Gastroesophageal sphincter (tissue), 3 donors: ENCODE results near the gene KCNQ1OT1.

Source experiments
- CTCF ChIP-seq, 4 experiments: fragments of 200-600 bp in 2 of 4; fragments of 450-650 bp in 2 of 4; sonication (generic) in 1 of 4; IDR thresholded peaks; one replicate each; pipeline ENCODE4 v1.5.1; 2017 to 2019; ENCODE audit warnings: antibody characterized with exemption in 4 of 4, mild to moderate bottlenecking in 2 of 4, moderate library complexity in 2 of 4
- EP300 ChIP-seq: sonication (generic); formaldehyde crosslinking; IDR thresholded peaks from one replicate; pipeline ENCODE4 v1.6.1; 2017; ENCODE audit warnings: antibody characterized with exemption, mild to moderate bottlenecking
- POLR2A ChIP-seq, 2 donors: fragments of 450-650 bp; IDR thresholded peaks; one replicate each; pipeline ENCODE4 v1.6.1; 2017; ENCODE audit warnings: antibody characterized with exemption in 2 of 2, mild to moderate bottlenecking in 2 of 2, moderate library complexity in 1 of 2
- POLR2AphosphoS5 ChIP-seq: sonication (generic); formaldehyde crosslinking; IDR thresholded peaks from one replicate; pipeline ENCODE4 v1.6.1; 2017; ENCODE audit warnings: antibody characterized with exemption

- TF ChIP-seq CTCF (IDR thresholded peaks at IDR 0.05) (no peak), EP300 (no peak), POLR2A (IDR thresholded peaks at IDR 0.05) (no peak), POLR2AphosphoS5 (no peak)
Observed at GRCh38 chr11:2716376-2717095, 16.7 kb upstream of the KCNQ1OT1 start.
